Epithelial cell of prostate (primary cell): ENCODE measurements around the gene CAPN5.

Experiments used
- DNase-seq: peaks from one replicate; pipeline ENCODE4 v3.0.0-alpha.2; 2011; ENCODE audit warnings: low read depth, low spot score
- H3K27ac ChIP-seq: fragments of 450-650 bp; 2 replicates; pipeline ENCODE4 v1.5.1; 2017; ENCODE audit warnings: mild to moderate bottlenecking

CAPN5 gene

DNA sequence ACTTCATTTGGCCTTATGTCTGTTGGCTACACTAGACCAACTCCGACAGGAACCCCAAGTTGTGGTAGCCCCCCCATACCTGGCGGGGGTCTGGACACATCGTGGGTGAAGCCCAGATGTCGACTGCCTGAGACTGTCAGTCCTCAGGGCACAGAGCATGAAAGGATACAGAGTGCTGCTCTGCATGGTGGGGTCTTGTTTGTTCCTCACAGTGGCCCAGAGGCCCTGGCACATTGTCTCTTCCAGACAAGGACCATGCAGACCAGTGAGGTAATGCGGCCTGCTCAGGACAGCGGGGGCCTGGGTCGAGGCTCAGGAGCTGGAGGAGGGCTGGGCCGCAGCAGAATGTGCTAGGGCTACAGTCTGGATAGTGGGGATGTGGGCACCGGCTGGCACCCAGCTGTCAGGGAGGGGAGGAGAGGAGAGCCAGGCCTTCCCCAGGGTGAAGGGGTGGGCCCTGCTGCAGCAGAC is 14.6 kb downstream of the CAPN5 start:
- no peak for DNase-seq
- no peak overlapping the region for H3K27ac ChIP-seq

- no peak for DNase-seq
- H3K27ac ChIP-seq = no peak overlapping the region
Measured at GRCh38 chr11:77081976-77082836, 15.4 kb downstream of the CAPN5 start.

GRCh38 chr11:77082838-77083565 is 16.2 kb downstream of the CAPN5 start:
- no peak overlapping the region for H3K27ac ChIP-seq
- no peak for DNase-seq

DNA sequence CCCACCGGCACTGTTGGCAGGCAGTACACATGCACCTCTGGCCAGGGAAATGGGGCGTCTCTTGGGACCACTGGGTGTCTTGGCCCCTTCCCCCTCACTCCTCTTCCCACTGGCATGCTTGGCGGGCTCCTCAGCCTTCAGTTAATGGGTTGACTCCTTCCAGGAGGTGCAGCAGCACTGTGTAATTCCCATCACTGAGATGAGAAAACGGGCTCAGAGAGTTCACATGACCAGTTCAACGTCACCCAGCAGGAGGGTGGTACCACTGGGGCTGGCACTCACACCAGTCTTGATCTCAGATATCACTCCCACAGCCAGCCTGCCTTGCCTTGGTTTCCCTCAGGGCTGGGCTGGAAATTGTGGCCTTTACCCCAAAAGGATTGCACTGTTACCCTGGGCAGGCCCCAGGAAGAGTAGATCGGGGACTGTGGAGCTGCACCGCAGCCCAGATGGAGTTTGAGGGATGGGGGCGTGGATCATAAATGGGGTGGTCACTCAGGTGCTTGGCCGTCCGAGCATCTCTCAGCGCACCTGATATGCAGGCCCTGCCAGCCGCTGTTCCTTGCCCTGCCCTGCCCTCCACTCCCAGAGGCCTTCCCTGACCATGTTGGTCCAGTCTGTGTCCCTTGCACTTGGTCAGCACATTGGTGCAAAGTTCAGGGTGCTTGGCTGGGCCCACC is 16.9 kb downstream of the CAPN5 start:
- DNase-seq = no peak
- no peak overlapping the region for H3K27ac ChIP-seq

DNA sequence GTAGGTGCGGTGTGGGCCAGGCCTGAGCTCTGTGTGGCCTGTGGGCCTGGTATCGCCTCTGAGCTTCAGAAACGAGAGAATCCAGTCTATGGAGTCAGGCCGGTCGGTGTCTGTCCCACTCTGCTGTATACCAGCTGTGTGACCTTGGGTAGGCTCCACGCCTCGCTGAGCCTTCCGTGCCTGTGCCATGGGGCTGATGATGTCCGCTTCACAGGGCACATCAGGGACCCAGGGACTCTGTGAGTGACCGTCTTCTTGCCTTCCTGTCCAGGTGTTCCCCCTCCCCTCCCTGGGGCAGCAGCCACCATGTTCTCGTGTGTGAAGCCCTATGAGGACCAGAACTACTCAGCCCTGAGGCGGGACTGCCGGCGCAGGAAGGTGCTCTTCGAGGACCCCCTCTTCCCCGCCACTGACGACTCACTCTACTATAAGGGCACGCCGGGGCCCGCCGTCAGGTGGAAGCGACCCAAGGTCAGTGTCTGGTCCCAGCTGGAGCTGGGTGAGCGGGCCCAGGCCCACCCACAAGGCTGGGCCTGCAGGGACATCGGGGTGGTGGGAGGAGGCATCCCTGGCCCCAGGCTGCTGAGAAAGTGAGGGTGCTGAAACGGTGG is 17.9 kb downstream of the CAPN5 start:
- H3K27ac ChIP-seq = no peak overlapping the region
- DNase-seq = no peak

GRCh38 chr11:77085652-77086051 is 18.9 kb downstream of the CAPN5 start:
- no peak overlapping the region for H3K27ac ChIP-seq

GRCh38 chr11:77086521-77087472 is 20.0 kb downstream of the CAPN5 start:
- DNase-seq = no peak
- H3K27ac ChIP-seq = no peak overlapping the region

More at GRCh38 chr11:77085652-77086051, 18.9 kb downstream of the CAPN5 start:
- no peak for DNase-seq

DNA sequence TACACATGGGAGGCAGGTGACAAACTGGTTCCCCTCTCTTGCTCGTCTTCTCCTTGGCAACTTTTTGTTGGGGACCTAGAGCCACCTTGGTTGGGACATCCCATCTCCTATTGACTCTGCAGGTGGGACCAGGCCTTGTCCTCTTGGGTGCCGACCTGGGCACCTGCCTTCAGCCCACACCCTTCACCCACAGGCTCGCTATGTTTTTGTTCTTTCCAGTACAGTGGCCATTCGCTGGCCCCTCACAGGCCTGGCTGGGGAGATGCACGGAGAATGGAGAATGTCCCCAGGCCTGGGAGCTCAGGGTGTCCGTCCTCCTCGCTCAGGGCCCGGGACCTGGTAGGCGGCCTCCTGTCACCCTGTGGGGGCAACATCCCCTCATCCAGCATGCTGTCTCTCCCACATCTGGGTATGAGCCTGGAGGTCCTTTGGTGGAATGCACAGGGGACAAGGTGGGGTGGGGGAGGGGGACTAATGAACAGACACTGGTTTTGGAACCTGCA is 21.0 kb downstream of the CAPN5 start:
- DNase-seq = no peak
- no peak overlapping the region for H3K27ac ChIP-seq

- no peak for DNase-seq
- H3K27ac ChIP-seq = no peak overlapping the region
Measured at GRCh38 chr11:77088236-77089003, 21.6 kb downstream of the CAPN5 start.

DNA sequence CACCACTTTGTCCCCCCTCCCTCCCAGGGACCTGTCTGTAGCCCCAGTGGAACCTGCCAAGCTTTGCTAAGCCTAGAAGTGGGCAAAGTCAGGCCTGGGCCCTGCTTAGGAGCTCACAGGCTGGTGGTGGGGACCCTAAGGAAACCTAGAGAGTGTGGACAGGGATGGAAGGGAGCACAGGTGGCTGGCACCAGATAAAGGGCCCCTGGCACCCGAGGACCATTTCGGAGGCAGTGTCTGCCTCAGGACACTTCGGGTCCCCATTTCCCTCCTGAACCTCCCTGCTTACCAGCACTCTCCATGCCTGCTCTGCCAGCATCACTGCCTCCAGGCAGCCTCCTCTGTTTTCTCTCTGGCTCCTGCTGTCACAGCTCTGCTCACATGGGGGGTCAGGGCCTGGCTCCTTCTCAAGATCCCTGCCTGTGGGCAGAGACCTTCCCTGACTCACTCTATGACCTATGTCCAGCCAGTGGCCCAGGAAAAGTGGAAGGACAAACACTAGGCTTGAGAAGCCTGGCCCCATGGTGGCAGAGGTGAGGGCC is 22.3 kb downstream of the CAPN5 start:
- DNase-seq = no peak
- H3K27ac ChIP-seq = no peak overlapping the region

DNA sequence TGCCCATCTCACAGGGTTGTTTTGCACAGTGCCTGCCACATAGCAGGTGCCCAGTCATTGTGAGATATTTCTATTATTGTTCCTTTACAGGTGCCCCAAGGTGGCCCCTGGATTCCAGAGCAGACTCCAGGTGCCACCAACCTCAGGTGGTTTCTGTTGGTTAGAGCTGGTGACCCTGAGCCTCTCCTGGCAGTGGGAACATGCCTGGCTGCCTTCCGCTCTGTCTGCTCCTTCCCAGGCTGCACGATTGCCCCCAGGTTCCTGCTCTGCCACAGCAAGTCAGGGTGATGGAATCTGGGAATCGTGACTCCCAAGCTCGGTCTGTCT is 23.2 kb downstream of the CAPN5 start:
- no peak for DNase-seq
- no peak overlapping the region for H3K27ac ChIP-seq

DNA sequence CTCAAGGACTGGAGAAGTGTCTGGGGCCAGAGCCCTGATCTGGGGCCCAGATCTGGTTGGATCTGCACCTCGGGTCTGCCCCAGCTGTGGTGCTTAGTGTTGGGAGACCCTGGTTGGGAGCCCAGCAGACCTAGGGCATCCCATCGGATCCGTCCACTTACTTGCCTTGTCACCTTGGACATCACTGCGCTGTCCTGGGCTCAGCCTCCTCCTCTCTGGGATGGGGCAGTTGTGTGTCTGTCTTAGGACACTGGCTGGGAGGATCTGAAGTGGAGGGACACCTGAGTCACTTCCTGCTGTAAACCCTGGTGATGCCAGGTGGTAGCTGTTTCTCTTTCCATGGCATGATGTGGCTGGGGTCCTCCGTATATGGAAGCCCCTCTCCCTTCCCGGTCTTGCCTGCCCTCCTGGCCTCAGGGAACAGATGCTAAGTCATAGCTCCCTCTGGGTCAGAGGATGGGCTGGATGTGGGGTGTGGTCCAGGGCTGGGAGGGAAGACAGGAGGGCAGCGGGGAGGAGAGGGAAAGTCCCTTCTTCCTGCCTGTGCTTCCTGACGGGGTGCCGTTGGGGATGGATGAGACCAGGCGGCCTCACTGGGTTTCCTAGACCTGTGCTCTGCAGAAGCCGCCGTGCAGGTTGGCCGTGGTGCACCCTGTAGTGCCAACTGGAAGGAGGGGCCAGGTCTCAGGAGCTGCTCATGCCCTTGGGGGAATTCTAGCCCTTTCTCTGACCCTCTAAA is 23.8 kb downstream of the CAPN5 start:
- no peak for DNase-seq
- H3K27ac ChIP-seq = no peak overlapping the region

DNA sequence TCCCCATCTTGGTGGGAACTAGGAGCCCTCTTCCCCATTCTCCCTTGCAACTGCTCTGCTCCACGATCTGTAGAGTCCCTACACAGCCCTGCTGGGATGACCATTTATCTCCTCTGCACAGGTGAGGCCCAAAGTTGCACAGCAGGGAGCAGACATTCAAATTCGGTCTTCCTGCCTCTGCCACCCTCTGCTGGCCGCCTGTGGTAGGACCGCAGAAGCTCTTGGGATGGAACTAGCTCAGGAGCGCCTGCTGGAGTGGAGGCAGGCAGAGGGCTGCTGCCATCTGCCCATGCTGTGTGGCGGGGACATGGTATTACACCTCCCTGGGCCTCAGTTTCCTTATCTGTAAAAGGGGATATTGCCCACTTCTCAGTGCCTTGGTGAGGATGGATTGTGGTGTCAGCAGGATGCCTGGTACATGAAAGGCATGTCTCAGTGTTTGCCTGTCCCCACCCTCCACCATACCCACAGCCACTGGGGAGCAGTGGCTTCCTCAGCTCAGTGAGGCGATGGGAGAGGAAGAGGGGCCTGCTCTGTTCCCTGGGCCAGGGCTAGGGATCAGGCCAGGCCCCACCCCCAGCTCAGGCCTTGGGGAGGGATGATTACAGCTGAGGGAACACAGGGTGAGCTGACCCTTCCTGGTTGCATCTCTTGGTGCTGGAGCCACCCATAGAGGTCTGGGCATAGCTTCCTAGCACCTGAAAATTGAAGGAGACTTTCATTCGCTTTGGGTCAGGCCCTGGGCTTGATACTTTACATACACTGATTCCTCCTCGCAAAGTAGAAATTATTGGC is 24.6 kb downstream of the CAPN5 start:
- H3K27ac ChIP-seq = no peak overlapping the region
- DNase-seq = peak; percentile 27

GRCh38 chr11:77092382-77092781 is 25.6 kb downstream of the CAPN5 start:
- no peak for DNase-seq
- H3K27ac ChIP-seq = no peak overlapping the region

DNA sequence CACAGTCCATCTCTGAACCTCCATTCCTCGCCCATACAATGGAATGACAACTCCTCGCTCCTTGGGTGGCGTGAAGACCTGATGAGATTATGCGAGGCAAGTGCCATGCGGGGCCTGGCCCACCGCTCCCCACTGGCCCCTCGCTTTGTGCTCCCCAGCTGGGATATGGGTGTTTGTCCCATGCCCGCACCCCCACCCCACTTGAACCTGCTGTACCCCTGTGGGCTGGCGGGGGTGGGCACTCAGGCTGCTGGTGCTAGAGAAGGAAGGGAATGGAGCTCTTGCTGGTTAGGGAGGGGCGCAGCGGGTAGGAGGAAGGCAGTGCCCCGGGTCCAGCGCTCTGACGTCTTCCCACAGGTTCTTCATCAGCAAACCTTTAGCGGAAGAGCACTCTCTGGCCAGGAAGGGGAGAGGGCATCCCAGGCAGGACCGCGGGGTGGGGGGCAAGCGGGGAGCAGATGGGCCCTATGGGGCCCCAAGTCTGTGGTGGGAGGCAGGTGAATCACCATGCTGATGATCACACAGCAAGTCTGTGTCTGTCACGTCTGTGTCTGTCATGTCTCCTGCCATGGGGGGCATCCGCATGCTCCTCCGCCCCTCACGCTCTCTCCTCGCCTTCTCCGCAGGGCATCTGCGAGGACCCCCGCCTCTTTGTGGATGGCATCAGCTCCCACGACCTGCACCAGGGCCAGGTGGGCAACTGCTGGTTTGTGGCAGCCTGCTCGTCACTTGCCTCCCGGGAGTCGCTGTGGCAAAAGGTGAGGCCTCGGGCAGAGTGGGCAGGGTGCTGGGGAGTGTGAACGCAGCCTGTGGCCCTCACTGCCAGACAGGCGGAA is 26.5 kb downstream of the CAPN5 start:
- no peak for DNase-seq

More for the DNA sequence above, 26.5 kb downstream of the CAPN5 start:
- no peak overlapping the region for H3K27ac ChIP-seq
